Body of pancreas (tissue), 4 donors: ENCODE data around the gene TRMT1L.

ENCODE experiments used
- POLR2A ChIP-seq, 3 donors: fragments of 450-650 bp; IDR thresholded peaks; one replicate each; pipeline ENCODE4 v1.6.1; 2016; ENCODE audit warnings: antibody characterized with exemption in 3 of 3, mild to moderate bottlenecking in 2 of 3
- TF ChIP-seq, protein P1 (sequence below), 7 experiments: fragments of 450-650 bp in 4 of 7; fragments of 200-600 bp in 3 of 7; sonication (generic) in 3 of 7; IDR thresholded peaks; one replicate each; pipeline ENCODE4 v1.5.1; 2016 to 2019; ENCODE audit warnings: antibody characterized with exemption in 7 of 7

- TF ChIP-seq, protein P1, sequence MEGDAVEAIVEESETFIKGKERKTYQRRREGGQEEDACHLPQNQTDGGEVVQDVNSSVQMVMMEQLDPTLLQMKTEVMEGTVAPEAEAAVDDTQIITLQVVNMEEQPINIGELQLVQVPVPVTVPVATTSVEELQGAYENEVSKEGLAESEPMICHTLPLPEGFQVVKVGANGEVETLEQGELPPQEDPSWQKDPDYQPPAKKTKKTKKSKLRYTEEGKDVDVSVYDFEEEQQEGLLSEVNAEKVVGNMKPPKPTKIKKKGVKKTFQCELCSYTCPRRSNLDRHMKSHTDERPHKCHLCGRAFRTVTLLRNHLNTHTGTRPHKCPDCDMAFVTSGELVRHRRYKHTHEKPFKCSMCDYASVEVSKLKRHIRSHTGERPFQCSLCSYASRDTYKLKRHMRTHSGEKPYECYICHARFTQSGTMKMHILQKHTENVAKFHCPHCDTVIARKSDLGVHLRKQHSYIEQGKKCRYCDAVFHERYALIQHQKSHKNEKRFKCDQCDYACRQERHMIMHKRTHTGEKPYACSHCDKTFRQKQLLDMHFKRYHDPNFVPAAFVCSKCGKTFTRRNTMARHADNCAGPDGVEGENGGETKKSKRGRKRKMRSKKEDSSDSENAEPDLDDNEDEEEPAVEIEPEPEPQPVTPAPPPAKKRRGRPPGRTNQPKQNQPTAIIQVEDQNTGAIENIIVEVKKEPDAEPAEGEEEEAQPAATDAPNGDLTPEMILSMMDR (IDR thresholded peaks at IDR 0.05), result no peak
- TF ChIP-seq POLR2A (IDR thresholded peaks at IDR 0.05), result no peak
These were observed 1.7 kb downstream of the TRMT1L start for GRCh38 chr1:185154912-185155513.
